Measurements from ENCODE around the gene GPA33. TPM values are rescaled to one million over a fixed set of nuclear protein-coding genes. Genes with fewer than 3 reads are reported as not detected.

Gene GPA33
- total RNA-seq, 1 donor from 2014 or later: 1.2 TPM

GRCh38 chr1:167116174-167116573 lies 26.0 kb upstream of the GPA33 start:
- TF ChIP-seq CTCF (IDR thresholded peaks at IDR 0.05; ENCODE audit: unreplicated experiment): no peak
- Mint-ChIP-seq H3K4me1 (peaks cover 22% of the 10 kb centered on the region), H3K36me3 (no peaks in the 10 kb centered on the region), H3K9me3 (peaks cover 5% of the 10 kb centered on the region), H3K27ac (no peak overlapping the region), H3K27me3 (ENCODE audit: low read depth) (peaks cover 10% of the 10 kb centered on the region), H3K4me3 (no peak overlapping the region)
- no peak for DNase-seq (ENCODE audit: low spot score in 2 of 2, unreplicated experiment in 2 of 2)

- Mint-ChIP-seq H3K4me3 (no peak overlapping the region), H3K9me3 (peaks cover 10% of the 10 kb centered on the region), H3K4me1 (peaks cover 21% of the 10 kb centered on the region), H3K27ac (no peak overlapping the region), H3K36me3 (no peaks in the 10 kb centered on the region), H3K27me3 (ENCODE audit: low read depth) (peaks cover 10% of the 10 kb centered on the region)
- DNase-seq (ENCODE audit: low spot score in 2 of 2, unreplicated experiment in 2 of 2): no peak
- TF ChIP-seq CTCF (IDR thresholded peaks at IDR 0.05; ENCODE audit: unreplicated experiment): no peak
Observed at GRCh38 chr1:167115655-167116054, 25.5 kb upstream of the GPA33 start.

GRCh38 chr1:167114725-167115124 lies 24.5 kb upstream of the GPA33 start:
- Mint-ChIP-seq H3K9me3 (peaks cover 18% of the 10 kb centered on the region), H3K27me3 (ENCODE audit: low read depth) (peaks cover 7% of the 10 kb centered on the region), H3K4me1 (peaks cover 18% of the 10 kb centered on the region), H3K27ac (no peak overlapping the region), H3K36me3 (no peaks in the 10 kb centered on the region), H3K4me3 (no peak overlapping the region)
- TF ChIP-seq CTCF (IDR thresholded peaks at IDR 0.05; ENCODE audit: unreplicated experiment): no peak
- no peak for DNase-seq (ENCODE audit: low spot score in 2 of 2, unreplicated experiment in 2 of 2)

GRCh38 chr1:167111868-167112709 lies 21.9 kb upstream of the GPA33 start:
- Mint-ChIP-seq H3K27me3 (ENCODE audit: low read depth) (peaks cover 7% of the 10 kb centered on the region), H3K27ac (no peak overlapping the region), H3K9me3 (peaks cover 18% of the 10 kb centered on the region), H3K4me1 (peaks cover 9% of the 10 kb centered on the region), H3K4me3 (no peak overlapping the region), H3K36me3 (no peaks in the 10 kb centered on the region)
- TF ChIP-seq CTCF (IDR thresholded peaks at IDR 0.05; ENCODE audit: unreplicated experiment): no peak
- DNase-seq (ENCODE audit: low spot score in 2 of 2, unreplicated experiment in 2 of 2): no peak

GRCh38 chr1:167110586-167110985 lies 20.4 kb upstream of the GPA33 start:
- no peak for DNase-seq (ENCODE audit: low spot score in 2 of 2, unreplicated experiment in 2 of 2)
- Mint-ChIP-seq H3K4me3 (no peak overlapping the region), H3K9me3 (peaks cover 18% of the 10 kb centered on the region), H3K4me1 (peaks cover 13% of the 10 kb centered on the region), H3K27ac (no peak overlapping the region), H3K36me3 (no peaks in the 10 kb centered on the region), H3K27me3 (ENCODE audit: low read depth) (peaks cover 6% of the 10 kb centered on the region)
- TF ChIP-seq CTCF (IDR thresholded peaks at IDR 0.05; ENCODE audit: unreplicated experiment): no peak
